Epithelial cell of proximal tubule (primary cell): Measurements from ENCODE around the gene OLFM4. TPM values are rescaled to one million over a fixed set of nuclear protein-coding genes. Genes with fewer than 3 reads are reported as not detected.

Experiments
- DNase-seq: peaks from one replicate; pipeline ENCODE4 v3.0.0-alpha.2; 2011; ENCODE audit warnings: low read depth
- H3K4me3 ChIP-seq: 2 replicates; pipeline ENCODE4 v1.5.1; 2011; ENCODE audit warnings: low read depth, mild to moderate bottlenecking, low read length
- total RNA-seq: library from RNA; depleted of rRNA; stranded (reverse); fragments of >200 nt; gene quantifications from 2 replicates; pipeline ENCODE4 v1.2.3, GENCODE V29; 2015
- TF ChIP-seq, protein P1 (sequence below): conservative IDR thresholded peaks from 2 replicates; pipeline ENCODE4 v1.5.1; 2012; ENCODE audit warnings: low read depth, mild to moderate bottlenecking, low read length

OLFM4 gene
- total RNA-seq, 1 donor from 2014 or later, result not detected

DNA sequence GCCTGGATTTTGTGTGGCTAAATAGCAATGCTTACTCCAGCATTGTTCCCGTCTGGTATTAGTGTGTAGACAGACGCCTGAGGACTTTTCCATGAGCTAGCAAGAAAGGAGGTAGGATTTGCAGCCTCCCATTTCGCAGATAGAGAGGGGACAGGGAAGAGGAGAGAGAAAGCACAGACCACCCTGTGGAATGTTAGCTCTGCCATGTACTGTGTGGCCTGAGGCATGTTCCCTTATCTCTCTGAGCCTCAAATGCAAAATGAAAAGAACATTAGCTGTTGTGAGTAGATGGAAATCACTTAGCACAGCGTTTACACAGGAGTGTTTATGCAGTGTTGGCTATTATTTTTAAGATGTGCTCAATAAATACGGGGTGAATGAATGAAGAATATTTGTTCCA lies 45.5 kb downstream of the OLFM4 start:
- no peak overlapping the region for H3K4me3 ChIP-seq
- TF ChIP-seq, protein P1, sequence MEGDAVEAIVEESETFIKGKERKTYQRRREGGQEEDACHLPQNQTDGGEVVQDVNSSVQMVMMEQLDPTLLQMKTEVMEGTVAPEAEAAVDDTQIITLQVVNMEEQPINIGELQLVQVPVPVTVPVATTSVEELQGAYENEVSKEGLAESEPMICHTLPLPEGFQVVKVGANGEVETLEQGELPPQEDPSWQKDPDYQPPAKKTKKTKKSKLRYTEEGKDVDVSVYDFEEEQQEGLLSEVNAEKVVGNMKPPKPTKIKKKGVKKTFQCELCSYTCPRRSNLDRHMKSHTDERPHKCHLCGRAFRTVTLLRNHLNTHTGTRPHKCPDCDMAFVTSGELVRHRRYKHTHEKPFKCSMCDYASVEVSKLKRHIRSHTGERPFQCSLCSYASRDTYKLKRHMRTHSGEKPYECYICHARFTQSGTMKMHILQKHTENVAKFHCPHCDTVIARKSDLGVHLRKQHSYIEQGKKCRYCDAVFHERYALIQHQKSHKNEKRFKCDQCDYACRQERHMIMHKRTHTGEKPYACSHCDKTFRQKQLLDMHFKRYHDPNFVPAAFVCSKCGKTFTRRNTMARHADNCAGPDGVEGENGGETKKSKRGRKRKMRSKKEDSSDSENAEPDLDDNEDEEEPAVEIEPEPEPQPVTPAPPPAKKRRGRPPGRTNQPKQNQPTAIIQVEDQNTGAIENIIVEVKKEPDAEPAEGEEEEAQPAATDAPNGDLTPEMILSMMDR, result no peak
- no peak for DNase-seq

DNA sequence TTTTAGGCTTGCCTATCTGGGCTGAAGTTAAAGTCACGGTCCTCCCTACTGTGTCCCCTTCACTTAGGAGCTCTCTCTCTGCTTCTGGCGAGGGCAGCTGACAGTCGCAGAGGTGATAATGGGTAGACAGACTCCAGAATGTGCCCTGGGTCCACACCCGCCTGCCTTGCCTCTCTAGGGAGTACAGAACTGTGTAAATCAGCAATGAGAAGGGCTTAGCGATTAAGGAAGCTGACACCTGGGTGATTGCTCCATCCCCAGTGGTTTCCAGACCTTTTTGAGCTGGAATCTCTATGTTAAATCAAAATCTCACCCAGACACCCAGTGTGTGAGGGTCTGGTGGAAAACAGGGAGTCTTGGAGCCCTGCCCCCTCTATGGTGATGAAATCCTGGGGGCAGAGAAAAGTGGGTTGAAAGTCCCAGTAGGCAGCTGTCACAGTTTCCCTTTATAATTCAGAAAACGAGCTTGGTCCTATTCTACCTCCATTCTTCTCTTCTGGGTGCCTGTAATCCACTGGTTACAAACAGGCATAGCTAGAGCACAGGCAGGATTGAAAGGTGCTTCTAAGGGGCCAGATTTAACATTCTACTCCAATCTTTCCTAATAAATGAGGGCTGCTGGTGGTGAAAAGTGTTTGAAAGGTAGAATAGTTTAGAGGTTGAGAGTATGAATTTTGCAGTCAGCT lies 46.9 kb downstream of the OLFM4 start:
- no peak for DNase-seq
- TF ChIP-seq, protein P1, result no peak
- no peak overlapping the region for H3K4me3 ChIP-seq

DNA sequence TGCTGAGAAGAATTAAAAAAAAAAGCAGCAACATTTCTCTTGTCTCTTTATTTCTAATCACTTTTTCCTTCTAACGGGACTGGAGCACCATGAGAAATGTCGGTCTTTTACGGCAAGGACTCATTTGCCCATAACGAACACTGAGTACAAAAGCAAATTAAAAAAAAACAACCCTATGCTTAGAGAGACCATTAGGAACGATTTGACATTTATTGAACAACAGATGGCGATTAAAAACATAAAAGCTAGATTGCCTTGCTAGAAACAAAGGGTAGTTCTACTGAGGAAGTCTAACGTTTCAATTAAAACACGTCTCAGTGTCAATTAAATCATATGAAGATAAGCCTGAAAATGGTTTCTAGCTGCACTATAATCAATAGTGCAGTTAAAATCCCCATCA lies 51.1 kb downstream of the OLFM4 start:
- TF ChIP-seq, protein P1, result no peak
- no peak for DNase-seq
- no peak overlapping the region for H3K4me3 ChIP-seq

DNA sequence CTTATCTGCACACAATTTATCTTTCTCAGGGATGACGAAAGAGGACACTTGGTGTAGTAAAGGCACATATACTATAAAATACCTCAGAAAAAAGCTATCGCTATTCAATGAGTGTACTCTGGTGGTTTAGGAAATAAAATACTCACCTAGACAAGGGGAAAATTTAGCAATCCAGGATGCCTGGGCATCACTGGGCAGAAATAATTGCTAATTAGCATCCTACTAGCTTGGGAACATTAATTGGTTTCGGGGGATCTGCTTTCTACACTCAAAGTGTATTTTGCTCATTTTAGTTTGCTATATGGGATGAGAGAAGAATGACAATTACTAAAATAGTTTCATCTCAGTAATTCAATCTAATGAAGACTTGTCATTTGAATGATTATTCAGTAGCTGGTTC lies 60.3 kb downstream of the OLFM4 start:
- no peak for DNase-seq
- H3K4me3 ChIP-seq, result no peak overlapping the region
- TF ChIP-seq, protein P1, result no peak

DNA sequence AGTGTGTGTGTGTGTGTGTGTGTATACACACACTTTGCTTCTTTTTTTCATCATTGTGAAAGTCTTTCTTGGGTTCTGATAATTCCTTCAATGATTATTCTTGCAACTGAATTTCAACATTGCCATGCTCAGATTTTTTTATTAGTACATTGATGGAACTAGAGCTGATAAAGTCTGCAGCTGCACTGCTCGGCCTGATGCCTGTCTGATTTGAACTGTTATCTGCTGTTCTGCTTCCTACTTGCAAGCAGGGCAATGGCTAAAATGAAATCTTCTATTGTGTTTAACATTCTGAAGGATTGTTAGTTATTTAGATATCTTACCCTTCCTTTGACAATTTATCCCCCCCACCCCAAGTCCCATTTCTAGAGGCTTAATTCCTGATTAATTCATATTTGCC lies 61.3 kb downstream of the OLFM4 start:
- TF ChIP-seq, protein P1, result no peak
- H3K4me3 ChIP-seq, result no peak overlapping the region
- DNase-seq, result no peak

DNA sequence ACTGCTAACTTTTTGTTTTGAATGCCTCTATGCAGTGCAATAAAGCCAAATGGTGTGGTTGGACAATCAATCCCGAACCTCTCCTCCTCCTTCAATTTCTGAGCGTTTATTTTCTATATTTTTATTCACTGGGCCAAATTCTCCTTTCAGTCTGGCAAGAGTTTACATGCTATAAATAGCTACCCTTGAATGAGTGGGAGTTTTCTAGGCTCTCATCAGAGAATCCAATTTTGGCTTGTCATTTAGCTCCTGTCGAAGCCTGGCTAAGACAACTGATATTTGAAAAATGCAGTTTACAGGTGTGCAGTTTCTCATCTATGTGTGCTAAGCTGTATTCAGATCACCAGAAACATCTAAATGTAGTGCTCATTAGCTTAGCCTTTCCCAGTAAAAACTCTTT lies 61.8 kb downstream of the OLFM4 start:
- DNase-seq, result no peak
- H3K4me3 ChIP-seq, result no peak overlapping the region
- TF ChIP-seq, protein P1, result no peak

DNA sequence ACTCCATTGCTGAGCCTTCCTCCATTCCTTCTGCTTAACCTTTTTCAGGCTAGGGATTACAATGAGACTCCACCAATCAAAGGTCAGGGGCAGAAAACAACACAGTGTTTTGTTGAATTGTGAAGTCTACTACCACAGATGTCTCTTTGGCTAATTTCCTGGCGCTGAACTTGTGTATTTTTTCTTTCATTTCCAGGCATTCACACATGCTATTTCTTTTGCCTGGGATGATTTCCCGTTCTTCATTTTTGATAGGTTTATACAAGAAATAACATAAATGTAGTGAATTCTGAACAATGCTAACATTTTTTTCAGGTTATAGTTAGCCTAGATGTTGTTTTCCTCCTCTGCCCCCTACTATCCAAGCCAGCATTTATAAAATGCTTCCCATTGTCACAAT lies 64.3 kb downstream of the OLFM4 start:
- TF ChIP-seq, protein P1, result no peak
- H3K4me3 ChIP-seq, result no peak overlapping the region
- no peak for DNase-seq
